ENCODE results near the gene PCAT6. TPM values are rescaled to one million over a fixed set of nuclear protein-coding genes. Genes with fewer than 3 reads are reported as not detected.

The PCAT6 gene
- total RNA-seq, 2 donors from 2014 or later, result not detected

GRCh38 chr1:202836623-202837403 is 26.1 kb downstream of the PCAT6 start:
- Histone ChIP-seq H3K4me1 (ENCODE audit: control insufficient read depth in 1 of 2, low read depth in 2 of 2) (no peaks in the 10 kb centered on the region), H3K27me3 (replicated peaks; ENCODE audit: insufficient read depth) (no peaks in the 10 kb centered on the region), H3K9me3 (no peaks in the 10 kb centered on the region), H3K36me3 (no peaks in the 10 kb centered on the region), H3K4me3 (no peak overlapping the region), H3K27ac (no peak overlapping the region)
- DNase-seq (ENCODE audit: low spot score) (no peak), ATAC-seq (ENCODE audit: insufficient number of reproducible peaks, low FRiP score, low read depth) (no peak)
- TF ChIP-seq CTCF (IDR thresholded peaks at IDR 0.05), result no peak

GRCh38 chr1:202837746-202838262 is 27.1 kb downstream of the PCAT6 start:
- H3K4me1 ChIP-seq (ENCODE audit: control insufficient read depth in 1 of 2, low read depth in 2 of 2), result no peaks in the 10 kb centered on the region
- no peak for DNase-seq (ENCODE audit: low spot score)
- ATAC-seq (ENCODE audit: insufficient number of reproducible peaks, low FRiP score, low read depth), result no peak
- no peaks in the 10 kb centered on the region for H3K36me3 ChIP-seq
- no peak overlapping the region for H3K27ac ChIP-seq
- no peaks in the 10 kb centered on the region for H3K27me3 ChIP-seq (replicated peaks; ENCODE audit: insufficient read depth)
- H3K9me3 ChIP-seq, result no peaks in the 10 kb centered on the region
- no peak for TF ChIP-seq CTCF (IDR thresholded peaks at IDR 0.05)
- H3K4me3 ChIP-seq, result no peak overlapping the region

DNA sequence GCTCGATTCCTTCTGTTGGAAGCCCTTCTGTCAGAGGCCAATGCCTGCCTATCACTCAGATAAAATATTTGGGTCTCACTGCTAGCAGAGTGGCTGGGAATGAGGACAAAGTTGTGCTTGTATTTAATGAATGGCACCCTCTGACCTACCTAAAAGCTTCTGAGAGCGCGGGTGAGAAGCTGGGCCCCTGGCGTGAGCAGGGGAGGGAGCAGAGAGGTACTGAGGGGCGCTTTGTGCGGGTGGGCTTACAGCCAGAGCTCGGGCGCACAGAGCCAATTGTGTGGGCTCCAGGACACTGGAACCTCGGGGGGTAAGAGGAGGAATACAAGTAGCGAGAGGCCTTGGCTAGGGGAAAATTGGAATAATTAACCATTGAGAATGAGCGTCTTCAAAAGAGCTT is 32.3 kb downstream of the PCAT6 start:
- no peaks in the 10 kb centered on the region for H3K9me3 ChIP-seq
- H3K4me3 ChIP-seq, result no peak overlapping the region
- H3K4me1 ChIP-seq (ENCODE audit: control insufficient read depth in 1 of 2, low read depth in 2 of 2), result no peaks in the 10 kb centered on the region
- H3K27me3 ChIP-seq (replicated peaks; ENCODE audit: insufficient read depth), result no peaks in the 10 kb centered on the region
- ATAC-seq (ENCODE audit: insufficient number of reproducible peaks, low FRiP score, low read depth) (no peak), DNase-seq (ENCODE audit: low spot score) (no peak)
- H3K27ac ChIP-seq, result no peak overlapping the region
- H3K36me3 ChIP-seq, result no peaks in the 10 kb centered on the region
- TF ChIP-seq CTCF (IDR thresholded peaks at IDR 0.05), result no peak

- DNase-seq (ENCODE audit: low spot score) (no peak), ATAC-seq (ENCODE audit: insufficient number of reproducible peaks, low FRiP score, low read depth) (no peak)
- H3K27me3 ChIP-seq (replicated peaks; ENCODE audit: insufficient read depth), result no peaks in the 10 kb centered on the region
- no peaks in the 10 kb centered on the region for H3K4me1 ChIP-seq (ENCODE audit: control insufficient read depth in 1 of 2, low read depth in 2 of 2)
- H3K36me3 ChIP-seq, result no peaks in the 10 kb centered on the region
- H3K9me3 ChIP-seq, result no peaks in the 10 kb centered on the region
- H3K27ac ChIP-seq, result no peak overlapping the region
- no peak overlapping the region for H3K4me3 ChIP-seq
- TF ChIP-seq CTCF (IDR thresholded peaks at IDR 0.05), result no peak
Measured at GRCh38 chr1:202844259-202844658, 33.5 kb downstream of the PCAT6 start.

GRCh38 chr1:202844935-202845334 is 34.2 kb downstream of the PCAT6 start:
- no peak overlapping the region for H3K27ac ChIP-seq
- H3K4me1 ChIP-seq (ENCODE audit: control insufficient read depth in 1 of 2, low read depth in 2 of 2), result no peaks in the 10 kb centered on the region
- H3K36me3 ChIP-seq, result no peaks in the 10 kb centered on the region
- H3K9me3 ChIP-seq, result no peaks in the 10 kb centered on the region
- TF ChIP-seq CTCF (IDR thresholded peaks at IDR 0.05), result no peak
- ATAC-seq (ENCODE audit: insufficient number of reproducible peaks, low FRiP score, low read depth), result no peak
- no peak overlapping the region for H3K4me3 ChIP-seq
- no peak for DNase-seq (ENCODE audit: low spot score)
- no peaks in the 10 kb centered on the region for H3K27me3 ChIP-seq (replicated peaks; ENCODE audit: insufficient read depth)
